Fibroblast of the aortic adventitia (primary cell): Measurements from ENCODE around the gene ZNHIT1. TPM values are rescaled to one million over a fixed set of nuclear protein-coding genes. Genes with fewer than 3 reads are reported as not detected.

Experiments used
- DNase-seq: peaks from one replicate; pipeline ENCODE4 v3.0.0-alpha.2; 2010; ENCODE audit warnings: low read depth
- H3K4me3 ChIP-seq: 2 replicates; pipeline ENCODE4 v1.5.1; 2011; ENCODE audit warnings: low read depth, mild to moderate bottlenecking, control low read depth, low read length, moderate library complexity
- CTCF ChIP-seq: IDR thresholded peaks from 2 replicates; pipeline ENCODE4 v1.5.1; 2011; ENCODE audit warnings: mild to moderate bottlenecking, low read length, control low read depth, inconsistent platforms; ENCODE audit not compliant: insufficient read depth
- total RNA-seq: library from RNA; depleted of rRNA; stranded (reverse); fragments of >200 nt; gene quantifications from 2 replicates; pipeline ENCODE4 v1.2.3, GENCODE V29; 2012; ENCODE audit warnings: low replicate concordance

ZNHIT1 gene
- total RNA-seq, 1 donor, result 75.6 TPM

GRCh38 chr7:101240226-101241014 lies 22.5 kb downstream of the ZNHIT1 start:
- DNase-seq, result no peak
- TF ChIP-seq CTCF, result no peak
- H3K4me3 ChIP-seq, result no peak overlapping the region

- peak; percentile 26 for DNase-seq
- H3K4me3 ChIP-seq, result no peak overlapping the region
- no peak for TF ChIP-seq CTCF
Observed at GRCh38 chr7:101241015-101241363, 23.0 kb downstream of the ZNHIT1 start.

GRCh38 chr7:101241443-101242349 lies 23.7 kb downstream of the ZNHIT1 start:
- no peak overlapping the region for H3K4me3 ChIP-seq
- no peak for TF ChIP-seq CTCF
- DNase-seq, result no peak

- peak overlapping the region; percentile 82 for H3K4me3 ChIP-seq
- DNase-seq, result peak; percentile 47
- no peak for TF ChIP-seq CTCF
Observed at GRCh38 chr7:101243646-101244374, 25.8 kb downstream of the ZNHIT1 start.

- peak; percentile 87 for DNase-seq
- TF ChIP-seq CTCF, result peak; percentile 91
- H3K4me3 ChIP-seq, result peak within 1 kb of the TSS; percentile 82
Observed at GRCh38 chr7:101244375-101245146, 26.6 kb downstream of the ZNHIT1 start, which contains the start of gene FIS1. Gene FIS1 (minus strand): TSS chr7:101245081. CDS start chr7:101245004, 77 bp downstream.
